NT2/D1 (cell line): ENCODE results near the gene ABCG1.
"Not testable (repeated sequence)": the region's sequence is repeated elsewhere in the genome, so short reads cannot be mapped to it uniquely, and the experiment has no call there.

Experiments used
- DNase-seq: peaks from one replicate; pipeline ENCODE4 v3.0.0-alpha.2; 2011; ENCODE audit warnings: low read depth, low spot score
- H3K27me3 ChIP-seq: 2 replicates; pipeline ENCODE4 v1.6.0; 2011; ENCODE audit warnings: mild to moderate bottlenecking; ENCODE audit not compliant: insufficient read length, insufficient read depth
- H3K36me3 ChIP-seq: 2 replicates; pipeline ENCODE4 v1.6.1; 2011; ENCODE audit warnings: mild to moderate bottlenecking, low read length, mixed read lengths; ENCODE audit not compliant: insufficient read depth, insufficient read length
- H3K4me1 ChIP-seq: 2 replicates; pipeline ENCODE4 v1.5.1; 2011; ENCODE audit not compliant: insufficient read depth, insufficient read length
- H3K4me3 ChIP-seq: 2 replicates; pipeline ENCODE4 v1.5.1; 2011; ENCODE audit warnings: low read depth; ENCODE audit not compliant: insufficient read length
- H3K9ac ChIP-seq: 2 replicates; pipeline ENCODE4 v1.6.0; 2011; ENCODE audit warnings: low read depth; ENCODE audit not compliant: insufficient read length
- H3K9me3 ChIP-seq: 2 replicates; pipeline ENCODE4 v1.5.1; 2011; ENCODE audit warnings: mild to moderate bottlenecking, low read length; ENCODE audit not compliant: insufficient read depth
- SUZ12 ChIP-seq: IDR thresholded peaks from 2 replicates; pipeline ENCODE4 v1.6.1; 2011; ENCODE audit not compliant: insufficient read length, insufficient read depth; ENCODE audit errors: extremely low read depth
- YY1 ChIP-seq: IDR thresholded peaks from 2 replicates; pipeline ENCODE4 v1.6.1; 2011; ENCODE audit not compliant: insufficient read length, insufficient read depth
- ZNF274 ChIP-seq: IDR thresholded peaks from 2 replicates; pipeline ENCODE4 v1.6.1; 2011; ENCODE audit warnings: mild to moderate bottlenecking, low read depth, low read length

ABCG1 gene

GRCh38 chr21:42287193-42288083 lies 68.5 kb downstream of the ABCG1 start:
- no peak for DNase-seq
- Histone ChIP-seq H3K27me3 (peaks cover 3% of the 10 kb centered on the region), H3K9me3 (peaks cover 6% of the 10 kb centered on the region; the same call in 1 of the 2 replicates), H3K4me3 (no peak overlapping the region), H3K9ac (no peak overlapping the region), H3K36me3 (no peaks in the 10 kb centered on the region), H3K4me1 (peaks cover 8% of the 10 kb centered on the region)
- no peak for TF ChIP-seq YY1
- TF ChIP-seq SUZ12, result no peak
- no peak for TF ChIP-seq ZNF274

- Histone ChIP-seq H3K36me3 (no peaks in the 10 kb centered on the region), H3K9ac (no peak overlapping the region), H3K9me3 (peaks cover 6% of the 10 kb centered on the region; the same call in 1 of the 2 replicates), H3K27me3 (peaks cover 3% of the 10 kb centered on the region), H3K4me1 (peaks cover 8% of the 10 kb centered on the region), H3K4me3 (no peak overlapping the region)
- DNase-seq, result no peak
- no peak for TF ChIP-seq ZNF274
Measured at GRCh38 chr21:42288962-42289361, 70.0 kb downstream of the ABCG1 start.

GRCh38 chr21:42289926-42290325 lies 71.0 kb downstream of the ABCG1 start:
- TF ChIP-seq SUZ12 (no peak), ZNF274 (no peak), YY1 (no peak)
- H3K36me3 ChIP-seq, result no peaks in the 10 kb centered on the region
- no peak for DNase-seq
- H3K4me1 ChIP-seq, result peaks cover 4% of the 10 kb centered on the region
- no peak overlapping the region for H3K9ac ChIP-seq
- H3K4me3 ChIP-seq, result no peak overlapping the region
- H3K27me3 ChIP-seq, result peaks cover 3% of the 10 kb centered on the region
- peaks cover 6% of the 10 kb centered on the region; the same call in 1 of the 2 replicates for H3K9me3 ChIP-seq

- Histone ChIP-seq H3K36me3 (no peaks in the 10 kb centered on the region), H3K9ac (no peak overlapping the region)
- TF ChIP-seq YY1, result no peak
- TF ChIP-seq ZNF274, result no peak
- TF ChIP-seq SUZ12, result no peak
Measured at GRCh38 chr21:42290505-42290904, 71.6 kb downstream of the ABCG1 start.

GRCh38 chr21:42291003-42291750 lies 72.2 kb downstream of the ABCG1 start:
- no peak for DNase-seq
- Histone ChIP-seq H3K36me3 (no peaks in the 10 kb centered on the region), H3K9me3 (peaks cover 6% of the 10 kb centered on the region; the same call in 1 of the 2 replicates), H3K27me3 (peaks cover 3% of the 10 kb centered on the region), H3K4me1 (peaks cover 4% of the 10 kb centered on the region), H3K4me3 (no peak overlapping the region), H3K9ac (no peak overlapping the region)
- TF ChIP-seq YY1, result no peak
- TF ChIP-seq SUZ12, result no peak
- no peak for TF ChIP-seq ZNF274

More at GRCh38 chr21:42290505-42290904, 71.6 kb downstream of the ABCG1 start:
- DNase-seq, result no peak
- peaks cover 6% of the 10 kb centered on the region; the same call in 1 of the 2 replicates for H3K9me3 ChIP-seq
- H3K27me3 ChIP-seq, result peaks cover 3% of the 10 kb centered on the region
- H3K4me3 ChIP-seq, result no peak overlapping the region
- peaks cover 4% of the 10 kb centered on the region for H3K4me1 ChIP-seq

- no peaks in the 10 kb centered on the region for H3K36me3 ChIP-seq
Measured at GRCh38 chr21:42291751-42292562, 73.0 kb downstream of the ABCG1 start.

GRCh38 chr21:42292563-42293142 lies 73.7 kb downstream of the ABCG1 start:
- not testable (repeated sequence) for H3K4me3 ChIP-seq, H3K9me3 ChIP-seq, H3K27me3 ChIP-seq, H3K9ac ChIP-seq, H3K36me3 ChIP-seq, DNase-seq, H3K4me1 ChIP-seq

More at GRCh38 chr21:42291751-42292562, 73.0 kb downstream of the ABCG1 start:
- no peak for TF ChIP-seq YY1
- TF ChIP-seq ZNF274, result no peak
- no peak for TF ChIP-seq SUZ12
- Histone ChIP-seq H3K9ac (no peak overlapping the region), H3K4me3 (no peak overlapping the region), H3K4me1 (peaks cover 4% of the 10 kb centered on the region), H3K9me3 (peaks cover 6% of the 10 kb centered on the region; the same call in 1 of the 2 replicates), H3K27me3 (no peaks in the 10 kb centered on the region)
- no peak for DNase-seq
